H1 (cell line): ENCODE results near the gene RNF123. TPM values are rescaled to one million over a fixed set of nuclear protein-coding genes. Genes with fewer than 3 reads are reported as not detected.

Experiments used
- BACH1 ChIP-seq: IDR thresholded peaks from 2 replicates; pipeline ENCODE4 v1.6.1; 2012; ENCODE audit warnings: low read length, improper control_type of control experiment
- BCL11A ChIP-seq, 2 experiments: IDR thresholded peaks; one replicate each; pipeline ENCODE4 v1.6.1; 2011; ENCODE audit warnings: low read depth in 2 of 2, low read length in 2 of 2, mild to moderate bottlenecking in 2 of 2
- TAF7 ChIP-seq: optimal IDR thresholded peaks from 2 replicates; pipeline ENCODE3; 2011; ENCODE audit warnings: low read depth, mild to moderate bottlenecking, inconsistent platforms, low read length, moderate library complexity, borderline replicate concordance
- TEAD4 ChIP-seq: IDR thresholded peaks from 2 replicates; pipeline ENCODE4 v1.6.1; 2012; ENCODE audit warnings: low read depth, low read length, inconsistent platforms, mixed read lengths
- polyA plus RNA-seq, 7 experiments: library from polyadenylated mRNA; depleted of rRNA in 3 of 7; stranded (reverse) in 5 of 7; unstranded in 2 of 7; fragments of >200 nt in 5 of 7; fragments of 200-250 nt in 2 of 7; gene quantifications; 1 replicate in 5 of 7; 2 replicates in 1 of 7; 4 replicates in 1 of 7; pipeline versions ENCODE4 v1.2.1 to v1.2.3, GENCODE V29; 2011 to 2013; ENCODE audit warnings: missing spikeins in 2 of 7, mixed read lengths in 2 of 7
- total RNA-seq: library from RNA; stranded (reverse); fragmentation: NEBNext Ultra II Directional; extraction: Animal tissue kit (Norgen Biotek cat#: 25700); gene quantifications from 2 replicates; pipeline ENCODE4 v1.2.1, GENCODE V29; 2021
- TF ChIP-seq, protein P1 (sequence below): fragments of 300-600 bp; sonication (generic); IDR thresholded peaks from 2 replicates; pipeline ENCODE4 v1.7.1; 2012; ENCODE audit warnings: low read length, moderate library complexity, mild to moderate bottlenecking, inconsistent platforms; ENCODE audit not compliant: insufficient replicate concordance

RNF123 gene
- total and polyA plus RNA-seq, 2 of the 8 experiments (the other 6 are each of a cell fraction or from before 2014, with no cell fraction given): 30.5 to 57.7 TPM

DNA sequence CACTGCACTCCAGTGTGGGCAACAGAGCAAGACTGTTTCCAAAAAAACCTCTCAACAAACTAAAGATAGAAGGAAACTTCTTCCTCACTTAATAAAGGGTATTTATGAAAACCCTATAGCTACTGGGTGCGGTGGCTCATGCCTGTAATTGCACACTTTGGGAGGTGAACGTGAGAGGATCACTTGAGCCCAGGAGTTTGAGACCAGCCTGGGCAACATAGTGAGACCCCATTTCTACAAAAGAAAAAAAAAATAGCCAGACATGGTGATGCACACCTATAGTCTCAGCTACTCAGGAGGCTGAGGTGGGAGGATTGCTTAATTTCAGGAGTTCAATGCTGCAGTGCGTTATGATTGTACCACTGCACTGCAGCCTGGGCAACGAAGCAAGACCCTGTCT, 74.6 kb downstream of the RNF123 start (continued):
- TF ChIP-seq, protein P1, sequence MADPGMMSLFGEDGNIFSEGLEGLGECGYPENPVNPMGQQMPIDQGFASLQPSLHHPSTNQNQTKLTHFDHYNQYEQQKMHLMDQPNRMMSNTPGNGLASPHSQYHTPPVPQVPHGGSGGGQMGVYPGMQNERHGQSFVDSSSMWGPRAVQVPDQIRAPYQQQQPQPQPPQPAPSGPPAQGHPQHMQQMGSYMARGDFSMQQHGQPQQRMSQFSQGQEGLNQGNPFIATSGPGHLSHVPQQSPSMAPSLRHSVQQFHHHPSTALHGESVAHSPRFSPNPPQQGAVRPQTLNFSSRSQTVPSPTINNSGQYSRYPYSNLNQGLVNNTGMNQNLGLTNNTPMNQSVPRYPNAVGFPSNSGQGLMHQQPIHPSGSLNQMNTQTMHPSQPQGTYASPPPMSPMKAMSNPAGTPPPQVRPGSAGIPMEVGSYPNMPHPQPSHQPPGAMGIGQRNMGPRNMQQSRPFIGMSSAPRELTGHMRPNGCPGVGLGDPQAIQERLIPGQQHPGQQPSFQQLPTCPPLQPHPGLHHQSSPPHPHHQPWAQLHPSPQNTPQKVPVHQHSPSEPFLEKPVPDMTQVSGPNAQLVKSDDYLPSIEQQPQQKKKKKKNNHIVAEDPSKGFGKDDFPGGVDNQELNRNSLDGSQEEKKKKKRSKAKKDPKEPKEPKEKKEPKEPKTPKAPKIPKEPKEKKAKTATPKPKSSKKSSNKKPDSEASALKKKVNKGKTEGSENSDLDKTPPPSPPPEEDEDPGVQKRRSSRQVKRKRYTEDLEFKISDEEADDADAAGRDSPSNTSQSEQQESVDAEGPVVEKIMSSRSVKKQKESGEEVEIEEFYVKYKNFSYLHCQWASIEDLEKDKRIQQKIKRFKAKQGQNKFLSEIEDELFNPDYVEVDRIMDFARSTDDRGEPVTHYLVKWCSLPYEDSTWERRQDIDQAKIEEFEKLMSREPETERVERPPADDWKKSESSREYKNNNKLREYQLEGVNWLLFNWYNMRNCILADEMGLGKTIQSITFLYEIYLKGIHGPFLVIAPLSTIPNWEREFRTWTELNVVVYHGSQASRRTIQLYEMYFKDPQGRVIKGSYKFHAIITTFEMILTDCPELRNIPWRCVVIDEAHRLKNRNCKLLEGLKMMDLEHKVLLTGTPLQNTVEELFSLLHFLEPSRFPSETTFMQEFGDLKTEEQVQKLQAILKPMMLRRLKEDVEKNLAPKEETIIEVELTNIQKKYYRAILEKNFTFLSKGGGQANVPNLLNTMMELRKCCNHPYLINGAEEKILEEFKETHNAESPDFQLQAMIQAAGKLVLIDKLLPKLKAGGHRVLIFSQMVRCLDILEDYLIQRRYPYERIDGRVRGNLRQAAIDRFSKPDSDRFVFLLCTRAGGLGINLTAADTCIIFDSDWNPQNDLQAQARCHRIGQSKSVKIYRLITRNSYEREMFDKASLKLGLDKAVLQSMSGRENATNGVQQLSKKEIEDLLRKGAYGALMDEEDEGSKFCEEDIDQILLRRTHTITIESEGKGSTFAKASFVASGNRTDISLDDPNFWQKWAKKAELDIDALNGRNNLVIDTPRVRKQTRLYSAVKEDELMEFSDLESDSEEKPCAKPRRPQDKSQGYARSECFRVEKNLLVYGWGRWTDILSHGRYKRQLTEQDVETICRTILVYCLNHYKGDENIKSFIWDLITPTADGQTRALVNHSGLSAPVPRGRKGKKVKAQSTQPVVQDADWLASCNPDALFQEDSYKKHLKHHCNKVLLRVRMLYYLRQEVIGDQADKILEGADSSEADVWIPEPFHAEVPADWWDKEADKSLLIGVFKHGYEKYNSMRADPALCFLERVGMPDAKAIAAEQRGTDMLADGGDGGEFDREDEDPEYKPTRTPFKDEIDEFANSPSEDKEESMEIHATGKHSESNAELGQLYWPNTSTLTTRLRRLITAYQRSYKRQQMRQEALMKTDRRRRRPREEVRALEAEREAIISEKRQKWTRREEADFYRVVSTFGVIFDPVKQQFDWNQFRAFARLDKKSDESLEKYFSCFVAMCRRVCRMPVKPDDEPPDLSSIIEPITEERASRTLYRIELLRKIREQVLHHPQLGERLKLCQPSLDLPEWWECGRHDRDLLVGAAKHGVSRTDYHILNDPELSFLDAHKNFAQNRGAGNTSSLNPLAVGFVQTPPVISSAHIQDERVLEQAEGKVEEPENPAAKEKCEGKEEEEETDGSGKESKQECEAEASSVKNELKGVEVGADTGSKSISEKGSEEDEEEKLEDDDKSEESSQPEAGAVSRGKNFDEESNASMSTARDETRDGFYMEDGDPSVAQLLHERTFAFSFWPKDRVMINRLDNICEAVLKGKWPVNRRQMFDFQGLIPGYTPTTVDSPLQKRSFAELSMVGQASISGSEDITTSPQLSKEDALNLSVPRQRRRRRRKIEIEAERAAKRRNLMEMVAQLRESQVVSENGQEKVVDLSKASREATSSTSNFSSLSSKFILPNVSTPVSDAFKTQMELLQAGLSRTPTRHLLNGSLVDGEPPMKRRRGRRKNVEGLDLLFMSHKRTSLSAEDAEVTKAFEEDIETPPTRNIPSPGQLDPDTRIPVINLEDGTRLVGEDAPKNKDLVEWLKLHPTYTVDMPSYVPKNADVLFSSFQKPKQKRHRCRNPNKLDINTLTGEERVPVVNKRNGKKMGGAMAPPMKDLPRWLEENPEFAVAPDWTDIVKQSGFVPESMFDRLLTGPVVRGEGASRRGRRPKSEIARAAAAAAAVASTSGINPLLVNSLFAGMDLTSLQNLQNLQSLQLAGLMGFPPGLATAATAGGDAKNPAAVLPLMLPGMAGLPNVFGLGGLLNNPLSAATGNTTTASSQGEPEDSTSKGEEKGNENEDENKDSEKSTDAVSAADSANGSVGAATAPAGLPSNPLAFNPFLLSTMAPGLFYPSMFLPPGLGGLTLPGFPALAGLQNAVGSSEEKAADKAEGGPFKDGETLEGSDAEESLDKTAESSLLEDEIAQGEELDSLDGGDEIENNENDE: no peak
- TF ChIP-seq BCL11A (IDR thresholded peaks at IDR 0.05; ENCODE audit: low read depth in 2 of 2, low read length in 2 of 2) (no peak), TEAD4 (no peak), BACH1 (no peak), TAF7 (no peak)
